Body of pancreas (tissue), 4 donors: Measurements from ENCODE around the gene FBXO4. TPM values are rescaled to one million over a fixed set of nuclear protein-coding genes. Genes with fewer than 3 reads are reported as not detected.

Source experiments
- ATAC-seq: fragments of 150-250 bp; one replicate; pipeline ENCODE4 v1.9.1; 2016
- DNase-seq, 4 donors: peaks; one replicate each; pipeline ENCODE4 v3.0.0-alpha.2; 2019
- H3K27ac ChIP-seq, 4 donors: fragments of 200-600 bp; sonication (generic); 1 replicate in 3 of 4; 2 replicates in 1 of 4; pipeline versions ENCODE4 v1.5.1 to v1.6.1; 2016 to 2019; ENCODE audit warnings: mild to moderate bottlenecking in 1 of 4, mixed read lengths in 1 of 4, moderate library complexity in 1 of 4
- H3K27me3 ChIP-seq, 2 donors: fragments of 200-600 bp; sonication (generic); one replicate each; pipeline ENCODE4 v1.6.0; 2016; ENCODE audit warnings: mild to moderate bottlenecking in 1 of 2
- H3K36me3 ChIP-seq, 2 donors: fragments of 200-600 bp; sonication (generic); replicated peaks in 1 of 2; 2 replicates each; pipeline ENCODE4 v1.5.1; 2016; ENCODE audit warnings: low read depth in 2 of 2; ENCODE audit not compliant: insufficient read depth in 1 of 2
- H3K4me1 ChIP-seq: fragments of 200-600 bp; sonication (generic); one replicate; pipeline ENCODE4 v1.6.0; 2016
- H3K4me3 ChIP-seq, 2 donors: fragments of 200-600 bp; sonication (generic); 1 replicate in 1 of 2; 2 replicates in 1 of 2; pipeline ENCODE4 v1.5.1; 2016 to 2019
- H3K9me3 ChIP-seq, 3 donors: fragments of 200-600 bp; sonication (generic); 1 replicate in 2 of 3; 2 replicates in 1 of 3; pipeline ENCODE4 v1.5.1; 2016
- CTCF ChIP-seq, 7 experiments: fragments of 450-650 bp in 4 of 7; fragments of 200-600 bp in 3 of 7; sonication (generic) in 3 of 7; IDR thresholded peaks; one replicate each; pipeline ENCODE4 v1.5.1; 2016 to 2019; ENCODE audit warnings: antibody characterized with exemption in 7 of 7
- POLR2A ChIP-seq, 3 donors: fragments of 450-650 bp; IDR thresholded peaks; one replicate each; pipeline ENCODE4 v1.6.1; 2016; ENCODE audit warnings: antibody characterized with exemption in 3 of 3, mild to moderate bottlenecking in 2 of 3
- WGBS, 2 donors: methylation state at CpG; one replicate each; pipeline ENCODE4 v1.1.5; 2017; 5-methylcytosine and 5-hydroxymethylcytosine counted together
- intact Hi-C: fragments of 100-400 bp; cut with DNase I; formaldehyde crosslinking; loops from one replicate; pipeline ENCODE4 v1.15.1; 2023
- total RNA-seq, 2 donors: library from RNA; depleted of rRNA; stranded (reverse); fragments of >200 nt; gene quantifications; one replicate each; pipeline ENCODE4 v1.1.0, GENCODE V29; 2016

Gene FBXO4
- total RNA-seq, 2 donors from 2014 or later, result 11.2 to 14.3 TPM

- intact Hi-C loops, result no loop called here
- Histone ChIP-seq H3K4me1 (peaks cover 16% of the 10 kb centered on the region), H3K9me3 (no peaks in the 10 kb centered on the region), H3K36me3 (peaks cover 0 to 5% of the 10 kb centered on the region in 2 donors), H3K4me3 (no peak overlapping the region), H3K27me3 (no peaks in the 10 kb centered on the region), H3K27ac (peak overlapping the region; percentile 65 to 86 (median 82))
- ATAC-seq (no peak), DNase-seq (no peak)
- TF ChIP-seq POLR2A (IDR thresholded peaks at IDR 0.05) (no peak), CTCF (IDR thresholded peaks at IDR 0.05) (no peak)
- 33 to 41% methylated on average over 8 of the region's 8 CpGs for WGBS, 2 donors
Observed at GRCh38 chr5:41903382-41903891, 21.6 kb upstream of the FBXO4 start.

DNA sequence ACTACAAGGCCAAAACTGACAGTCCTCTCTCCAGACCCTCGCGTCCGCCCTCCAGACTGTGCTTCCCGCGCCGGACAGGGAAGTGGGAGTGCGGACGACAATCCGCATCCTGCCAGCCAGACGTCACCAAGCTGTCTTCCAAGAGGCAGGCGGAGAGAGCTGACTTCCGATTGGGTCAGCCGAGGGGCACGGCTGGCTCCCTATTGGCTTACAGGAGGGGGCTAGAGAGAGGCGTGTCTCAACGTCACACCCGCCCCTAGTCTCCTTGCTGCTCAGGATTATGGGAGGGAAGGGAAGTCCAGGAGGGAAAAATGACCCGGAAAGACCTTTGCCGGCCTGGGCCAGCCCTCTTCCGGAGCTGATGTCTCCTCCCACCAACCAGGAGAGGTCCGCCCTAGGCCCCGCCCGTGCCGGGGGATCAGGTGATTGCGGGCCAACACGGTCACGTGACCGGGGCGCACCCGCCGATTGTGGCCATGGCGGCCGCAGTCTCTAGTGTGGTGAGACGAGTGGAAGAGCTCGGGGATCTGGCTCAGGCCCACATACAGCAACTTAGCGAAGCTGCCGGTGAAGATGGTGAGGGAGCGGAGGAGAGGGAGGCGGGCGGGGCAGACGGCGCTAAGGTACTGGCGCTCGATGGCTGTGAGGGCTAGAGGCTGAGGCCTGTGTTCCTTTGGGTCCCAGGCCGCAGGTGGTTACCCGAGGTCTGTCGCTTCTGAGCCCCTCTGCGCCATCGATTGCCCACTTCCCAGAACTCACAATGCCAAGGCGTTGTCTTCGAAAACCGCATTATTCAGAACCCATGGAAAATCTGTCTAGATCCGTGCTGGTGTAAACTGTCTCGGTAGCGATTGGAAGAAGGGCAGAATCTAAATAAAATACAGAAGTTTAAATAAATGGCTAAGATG lies 20.9 kb upstream of the FBXO4 start, which contains the start of gene RIMOC1:
TSS of gene RIMOC1 (plus strand) at position 453 of the 908 bp plus-strand sequence. CDS start at position 477, 24 bp downstream.
- Histone ChIP-seq H3K27ac (peak within 1 kb of the TSS; percentile 67 to 86 (median 82)), H3K4me1 (peaks cover 16% of the 10 kb centered on the region), H3K9me3 (no peaks in the 10 kb centered on the region), H3K27me3 (no peaks in the 10 kb centered on the region), H3K4me3 (peak within 1 kb of the TSS; percentile 37 to 49), H3K36me3 (peaks cover 0 to 8% of the 10 kb centered on the region in 2 donors)
- intact Hi-C loops, result no loop called here
- peak in 2 of 7 experiments; percentile 8 to 15 for TF ChIP-seq CTCF (IDR thresholded peaks at IDR 0.05)
- peak; percentile 68 to 97 (median 95) for TF ChIP-seq POLR2A (IDR thresholded peaks at IDR 0.05)
- DNase-seq, result peak; percentile 98 to 99 (median 98)
- peak; percentile 99 for ATAC-seq
- 0 to 1% methylated on average over 35 to 55 of the region's 55 CpGs for WGBS, 2 donors

GRCh38 chr5:41906151-41906550 lies 18.9 kb upstream of the FBXO4 start:
- no peak overlapping the region for H3K27ac ChIP-seq
- H3K4me3 ChIP-seq, result no peak overlapping the region
- TF ChIP-seq POLR2A (IDR thresholded peaks at IDR 0.05) (no peak), CTCF (IDR thresholded peaks at IDR 0.05) (no peak)
- ATAC-seq (no peak), DNase-seq (no peak)
- H3K4me1 ChIP-seq, result peaks cover 16% of the 10 kb centered on the region
- H3K36me3 ChIP-seq, result peaks cover 0 to 19% of the 10 kb centered on the region in 2 donors
- no peaks in the 10 kb centered on the region for H3K9me3 ChIP-seq
- 74 to 84% methylated on average over 2 of the region's 2 CpGs for WGBS, 2 donors
- intact Hi-C loops, result no loop called here
- H3K27me3 ChIP-seq, result no peaks in the 10 kb centered on the region

DNA sequence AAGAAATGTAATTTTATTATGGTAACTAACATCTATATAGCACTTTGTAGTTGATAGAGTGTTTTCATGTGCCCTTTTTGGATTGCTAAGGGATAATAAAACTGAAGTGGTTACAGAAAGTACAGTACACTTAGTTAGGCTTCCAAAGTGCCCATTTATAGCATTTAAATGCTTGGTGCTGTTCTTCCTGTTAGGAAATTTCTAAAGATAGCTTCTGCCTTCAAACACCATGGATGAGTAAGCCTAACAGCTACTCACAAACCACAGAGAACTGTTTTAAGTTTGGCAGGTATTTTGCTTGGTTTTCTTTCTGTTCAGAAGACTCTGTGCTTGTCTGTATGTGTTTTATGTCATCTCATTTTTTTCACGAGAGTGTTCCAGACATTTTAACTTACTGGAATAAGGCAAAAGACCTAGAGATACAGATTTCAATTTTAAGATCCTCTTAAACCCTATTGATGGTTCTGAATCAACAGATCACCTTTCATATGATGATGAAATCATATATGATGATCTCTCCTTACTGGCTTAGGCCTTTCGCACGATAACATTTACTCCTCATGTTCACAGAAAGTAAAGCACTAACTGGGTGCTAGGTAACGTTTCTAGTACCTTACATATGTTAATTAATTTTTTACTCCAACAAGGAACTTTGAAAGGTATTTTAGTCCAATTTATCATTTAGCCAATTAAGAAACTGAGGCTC lies 16.6 kb upstream of the FBXO4 start:
- no peak for ATAC-seq
- no peaks in the 10 kb centered on the region for H3K9me3 ChIP-seq
- H3K4me1 ChIP-seq, result peaks cover 12% of the 10 kb centered on the region
- H3K27me3 ChIP-seq, result no peaks in the 10 kb centered on the region
- H3K36me3 ChIP-seq, result peaks cover 0 to 35% of the 10 kb centered on the region in 2 donors
- no peak overlapping the region for H3K27ac ChIP-seq
- no peak overlapping the region for H3K4me3 ChIP-seq
- intact Hi-C loops, result no loop called here
- WGBS, 2 donors, result 80 to 87% methylated on average over 4 of the region's 4 CpGs
- TF ChIP-seq POLR2A (IDR thresholded peaks at IDR 0.05), result no peak
- TF ChIP-seq CTCF (IDR thresholded peaks at IDR 0.05), result no peak
- DNase-seq, result no peak
